LNCaP clone FGC (cell line): Measurements from ENCODE around the gene OR10C1.
"Not testable (repeated sequence)": the region's sequence is repeated elsewhere in the genome, so short reads cannot be mapped to it uniquely, and the experiment has no call there.

Experiments
- DNase-seq: peaks from one replicate; pipeline ENCODE4 v3.0.0-alpha.2; 2011; ENCODE audit warnings: low read depth
- H3K4me3 ChIP-seq: 2 replicates; pipeline ENCODE4 v1.5.1; 2011; ENCODE audit warnings: mild to moderate bottlenecking, low read depth, low read length, control low read depth
- TF ChIP-seq, protein P1 (sequence below): IDR thresholded peaks from 2 replicates; pipeline ENCODE4 v1.5.1; 2012; ENCODE audit warnings: mild to moderate bottlenecking; ENCODE audit not compliant: control insufficient read depth, insufficient read depth; ENCODE audit errors: extremely low read depth

Gene OR10C1

DNA sequence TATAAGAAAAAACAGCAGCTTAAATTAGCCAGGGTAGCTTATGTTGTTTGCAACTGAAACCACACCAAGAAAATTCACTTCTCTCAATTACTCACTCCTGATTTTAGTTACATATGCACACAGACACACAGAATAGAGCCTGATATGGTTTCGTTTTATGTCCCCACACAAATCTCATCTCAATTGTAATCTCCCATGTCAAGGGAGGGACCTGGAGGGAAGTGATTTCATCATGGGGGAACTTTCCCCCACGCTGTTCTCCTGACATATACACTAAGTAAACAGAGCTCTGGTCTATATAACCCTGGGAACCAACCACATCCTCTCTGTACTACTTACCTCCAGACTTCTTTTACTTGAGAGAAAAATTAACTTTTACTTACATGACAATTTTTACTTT is 14.5 kb upstream of the OR10C1 start:
- TF ChIP-seq, protein P1, sequence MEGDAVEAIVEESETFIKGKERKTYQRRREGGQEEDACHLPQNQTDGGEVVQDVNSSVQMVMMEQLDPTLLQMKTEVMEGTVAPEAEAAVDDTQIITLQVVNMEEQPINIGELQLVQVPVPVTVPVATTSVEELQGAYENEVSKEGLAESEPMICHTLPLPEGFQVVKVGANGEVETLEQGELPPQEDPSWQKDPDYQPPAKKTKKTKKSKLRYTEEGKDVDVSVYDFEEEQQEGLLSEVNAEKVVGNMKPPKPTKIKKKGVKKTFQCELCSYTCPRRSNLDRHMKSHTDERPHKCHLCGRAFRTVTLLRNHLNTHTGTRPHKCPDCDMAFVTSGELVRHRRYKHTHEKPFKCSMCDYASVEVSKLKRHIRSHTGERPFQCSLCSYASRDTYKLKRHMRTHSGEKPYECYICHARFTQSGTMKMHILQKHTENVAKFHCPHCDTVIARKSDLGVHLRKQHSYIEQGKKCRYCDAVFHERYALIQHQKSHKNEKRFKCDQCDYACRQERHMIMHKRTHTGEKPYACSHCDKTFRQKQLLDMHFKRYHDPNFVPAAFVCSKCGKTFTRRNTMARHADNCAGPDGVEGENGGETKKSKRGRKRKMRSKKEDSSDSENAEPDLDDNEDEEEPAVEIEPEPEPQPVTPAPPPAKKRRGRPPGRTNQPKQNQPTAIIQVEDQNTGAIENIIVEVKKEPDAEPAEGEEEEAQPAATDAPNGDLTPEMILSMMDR = no peak
- H3K4me3 ChIP-seq = no peak overlapping the region
- no peak for DNase-seq

DNA sequence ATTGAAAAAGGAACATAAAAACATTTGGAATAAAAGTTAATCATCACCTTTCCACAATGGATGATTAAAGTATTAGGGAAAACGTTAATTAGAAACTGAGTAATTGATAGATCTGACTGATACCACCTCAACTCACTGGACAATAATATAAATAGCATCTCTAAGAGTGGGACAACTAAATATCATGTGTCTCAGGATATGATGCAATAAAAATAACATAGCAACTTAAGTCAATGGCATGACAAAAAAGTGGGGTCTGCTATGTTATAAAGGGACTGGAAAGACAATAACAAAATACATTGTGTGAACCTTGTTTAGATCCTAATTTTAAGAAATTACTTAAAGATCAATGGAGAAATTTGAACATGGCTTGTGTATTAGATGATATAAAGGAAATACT is 14.0 kb upstream of the OR10C1 start:
- no peak overlapping the region for H3K4me3 ChIP-seq
- TF ChIP-seq, protein P1 = no peak
- no peak for DNase-seq

DNA sequence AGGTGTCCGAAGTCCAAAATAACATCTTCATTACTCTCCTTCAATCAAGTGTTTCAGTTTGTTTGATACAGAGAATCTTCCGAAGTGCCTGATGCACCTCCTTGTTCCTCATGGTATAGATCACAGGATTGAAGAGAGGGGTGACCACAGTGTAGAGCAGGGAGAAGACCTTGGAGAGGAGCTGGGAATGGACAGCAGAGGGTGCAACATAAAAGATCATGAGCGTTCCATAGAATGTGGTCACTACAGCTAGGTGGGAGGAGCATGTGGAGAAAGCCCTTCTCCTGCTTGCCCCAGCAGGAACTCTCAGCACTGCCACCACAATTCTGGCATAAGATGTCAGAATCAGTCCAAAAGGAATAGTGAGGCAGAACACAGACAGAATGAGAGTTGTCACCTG is 12.5 kb upstream of the OR10C1 start:
- no peak overlapping the region for H3K4me3 ChIP-seq
- no peak for DNase-seq
- TF ChIP-seq, protein P1 = no peak

DNA sequence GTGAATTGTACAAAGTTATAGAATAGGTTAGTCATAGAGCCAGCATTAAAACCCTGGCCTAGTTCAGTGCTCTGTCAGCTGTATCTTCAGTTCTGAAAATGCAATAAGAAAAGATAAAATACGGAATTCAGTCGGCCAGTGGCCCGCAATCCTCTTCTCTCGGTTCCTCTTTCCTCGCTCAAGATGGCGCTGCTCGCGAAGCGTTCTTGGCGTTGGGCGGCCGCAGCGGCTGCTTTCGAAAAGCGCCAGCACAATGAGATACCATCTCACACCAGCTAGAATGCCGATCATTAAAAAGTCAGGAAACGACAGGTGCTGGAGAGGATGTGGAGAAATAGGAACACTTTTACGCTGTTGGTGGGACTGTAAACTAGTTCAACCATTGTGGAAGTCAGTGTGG is 2.4 kb upstream of the OR10C1 start:
- TF ChIP-seq, protein P1 = peak; percentile 53
- H3K4me3 ChIP-seq = not testable (repeated sequence)
- DNase-seq = peak; percentile 8

DNA sequence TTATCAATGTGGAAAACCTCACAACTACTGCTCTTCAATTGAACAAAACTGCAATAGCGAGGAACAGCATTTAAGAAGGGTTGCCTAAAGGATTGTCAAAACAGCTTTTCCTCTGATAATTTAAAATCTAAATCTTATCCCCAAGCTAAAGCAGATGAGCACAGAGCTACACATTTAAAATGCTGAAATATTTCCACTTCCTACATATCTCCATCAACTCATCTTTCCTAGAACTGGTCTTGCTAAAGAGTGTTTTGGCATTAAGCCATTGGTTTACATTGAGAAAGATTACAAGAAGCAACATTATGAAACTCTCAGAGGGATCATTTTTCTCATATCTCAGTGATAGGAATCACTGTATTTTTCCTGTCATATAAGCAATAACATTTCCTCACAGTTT is 3.6 kb downstream of the OR10C1 start:
- no peak overlapping the region for H3K4me3 ChIP-seq
- no peak for DNase-seq
- TF ChIP-seq, protein P1 = no peak

DNA sequence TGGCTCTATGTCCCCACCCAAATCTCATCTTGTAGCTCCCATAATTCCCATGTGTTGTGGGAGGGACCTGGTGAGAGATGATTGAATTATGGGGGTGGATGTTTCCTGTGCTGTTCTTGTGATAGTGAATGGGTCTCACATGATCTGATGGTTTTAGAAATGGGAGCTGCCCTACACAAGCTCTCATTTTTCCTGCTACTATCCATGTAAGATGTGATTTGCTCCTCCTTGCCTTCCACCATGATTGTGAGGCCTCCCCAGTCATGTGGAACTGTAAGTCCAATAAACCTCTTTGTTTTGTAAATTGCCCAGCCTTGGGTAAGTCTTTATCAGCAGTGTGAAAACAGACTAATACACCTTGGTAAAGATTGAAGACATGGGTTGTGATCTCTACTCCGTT is 4.9 kb downstream of the OR10C1 start:
- H3K4me3 ChIP-seq, DNase-seq: not testable (repeated sequence)

DNA sequence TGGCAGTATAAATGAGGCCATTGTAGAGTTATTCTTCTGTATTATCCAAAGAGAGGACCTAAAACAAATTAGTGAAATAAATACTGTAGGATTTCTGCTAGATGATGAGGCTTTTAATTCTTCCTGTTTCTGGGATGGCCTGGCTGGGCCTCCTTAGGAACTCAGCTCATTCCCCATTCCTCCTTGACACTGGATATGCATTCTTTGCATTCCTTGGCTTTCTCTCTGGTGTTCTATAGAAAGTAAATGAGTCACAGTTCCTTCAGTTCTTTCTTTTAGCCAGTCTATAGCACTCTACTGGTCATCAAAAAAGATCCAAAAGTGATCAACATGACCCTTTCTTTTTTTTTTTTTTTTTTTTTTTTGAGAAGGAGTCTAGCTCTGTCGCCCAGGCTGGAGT is 8.6 kb downstream of the OR10C1 start:
- TF ChIP-seq, protein P1 = no peak
- DNase-seq = no peak
- no peak overlapping the region for H3K4me3 ChIP-seq
